ENCODE results near the gene IKBKG.
"Not testable (repeated sequence)": the region's sequence is repeated elsewhere in the genome, so short reads cannot be mapped to it uniquely, and the experiment has no call there.

IKBKG gene

DNA sequence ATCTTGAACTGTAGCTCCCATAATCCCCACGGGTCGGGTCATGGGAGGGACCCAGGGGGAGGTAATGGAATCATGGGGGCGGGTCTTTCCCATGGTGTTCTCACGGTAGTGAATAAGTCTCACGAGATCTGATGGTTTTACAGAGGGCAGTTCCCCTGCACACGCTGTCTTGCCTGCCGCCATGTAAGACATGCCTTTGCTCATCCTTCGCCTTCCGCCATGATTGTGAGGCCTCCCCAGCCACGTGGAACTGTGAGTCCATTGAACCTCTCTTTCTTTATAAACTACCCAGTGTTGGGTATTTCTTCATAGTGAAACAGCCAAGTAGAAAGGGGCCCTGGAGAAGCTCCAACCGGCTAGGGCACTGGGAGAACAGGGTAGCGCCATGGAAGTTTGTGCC, 49.8 kb downstream of the IKBKG start:
- Histone ChIP-seq H3K4me1 (ENCODE audit: control insufficient read depth, insufficient read depth, low read length) (peaks cover 8% of the 10 kb centered on the region), H3K36me3 (ENCODE audit: control insufficient read depth, insufficient read depth, low read length) (no peaks in the 10 kb centered on the region), H3K27ac (ENCODE audit: low read depth, low read length) (no peak overlapping the region), H3K27me3 (ENCODE audit: control insufficient read depth, insufficient read depth, low read length) (no peaks in the 10 kb centered on the region), H3K4me3 (ENCODE audit: low read depth, low read length) (no peak overlapping the region), H3K9ac (ENCODE audit: low read depth, low read length) (no peak overlapping the region), H3K9me3 (ENCODE audit: control insufficient read depth, insufficient read depth, low read length) (peaks cover 58% of the 10 kb centered on the region)

DNA sequence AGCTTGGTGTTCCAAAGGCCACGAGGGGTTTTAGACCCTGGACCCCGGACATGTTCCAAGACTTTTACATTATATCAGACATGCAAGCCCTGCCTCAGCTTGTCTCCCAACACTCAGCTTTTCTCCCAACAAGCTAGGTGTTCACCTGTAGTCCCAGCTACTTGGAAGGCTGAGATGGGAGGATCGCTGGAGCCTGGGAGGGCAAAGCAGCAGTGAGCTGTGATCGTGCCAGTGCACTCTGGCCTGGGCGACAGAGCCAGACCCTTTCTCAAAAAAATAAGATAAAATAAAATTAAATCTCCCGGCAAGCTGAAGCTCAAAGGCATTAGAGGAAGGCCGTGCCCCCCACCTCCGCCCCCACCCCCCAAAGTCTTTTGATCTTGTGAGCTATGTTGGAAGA, 51.2 kb downstream of the IKBKG start:
- H3K27ac ChIP-seq (ENCODE audit: low read depth, low read length) = no peak overlapping the region
- H3K4me1 ChIP-seq (ENCODE audit: control insufficient read depth, insufficient read depth, low read length) = peaks cover 8% of the 10 kb centered on the region
- no peaks in the 10 kb centered on the region for H3K27me3 ChIP-seq (ENCODE audit: control insufficient read depth, insufficient read depth, low read length)
- no peak overlapping the region for H3K4me3 ChIP-seq (ENCODE audit: low read depth, low read length)
- no peak overlapping the region for H3K9ac ChIP-seq (ENCODE audit: low read depth, low read length)
- H3K36me3 ChIP-seq (ENCODE audit: control insufficient read depth, insufficient read depth, low read length) = no peaks in the 10 kb centered on the region
- H3K9me3 ChIP-seq (ENCODE audit: control insufficient read depth, insufficient read depth, low read length) = peaks cover 59% of the 10 kb centered on the region

DNA sequence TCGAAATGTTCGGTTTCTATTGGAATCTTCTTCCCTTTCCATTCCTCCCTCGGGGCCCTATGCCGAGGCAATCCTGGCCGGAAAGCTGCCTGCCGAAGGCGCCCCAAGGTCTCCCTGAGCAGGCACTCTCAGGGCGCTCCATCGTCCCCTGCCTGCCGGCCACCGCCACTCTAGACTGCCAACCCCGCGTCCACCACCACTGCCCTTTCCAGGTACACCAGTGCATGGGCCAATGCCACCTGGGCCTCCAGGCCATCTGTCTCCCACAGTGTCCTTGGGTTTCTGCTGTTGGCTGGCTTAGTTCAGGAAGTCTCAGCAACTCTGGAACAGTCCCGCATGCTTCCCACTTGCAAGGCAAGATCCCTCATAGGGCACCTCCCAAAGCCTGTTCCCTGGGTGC, 52.1 kb downstream of the IKBKG start:
- peaks cover 54% of the 10 kb centered on the region for H3K9me3 ChIP-seq (ENCODE audit: control insufficient read depth, insufficient read depth, low read length)
- no peak overlapping the region for H3K9ac ChIP-seq (ENCODE audit: low read depth, low read length)
- no peaks in the 10 kb centered on the region for H3K36me3 ChIP-seq (ENCODE audit: control insufficient read depth, insufficient read depth, low read length)
- H3K27ac ChIP-seq (ENCODE audit: low read depth, low read length) = no peak overlapping the region
- H3K4me1 ChIP-seq (ENCODE audit: control insufficient read depth, insufficient read depth, low read length) = peaks cover 8% of the 10 kb centered on the region
- no peaks in the 10 kb centered on the region for H3K27me3 ChIP-seq (ENCODE audit: control insufficient read depth, insufficient read depth, low read length)
- H3K4me3 ChIP-seq (ENCODE audit: low read depth, low read length) = no peak overlapping the region

DNA sequence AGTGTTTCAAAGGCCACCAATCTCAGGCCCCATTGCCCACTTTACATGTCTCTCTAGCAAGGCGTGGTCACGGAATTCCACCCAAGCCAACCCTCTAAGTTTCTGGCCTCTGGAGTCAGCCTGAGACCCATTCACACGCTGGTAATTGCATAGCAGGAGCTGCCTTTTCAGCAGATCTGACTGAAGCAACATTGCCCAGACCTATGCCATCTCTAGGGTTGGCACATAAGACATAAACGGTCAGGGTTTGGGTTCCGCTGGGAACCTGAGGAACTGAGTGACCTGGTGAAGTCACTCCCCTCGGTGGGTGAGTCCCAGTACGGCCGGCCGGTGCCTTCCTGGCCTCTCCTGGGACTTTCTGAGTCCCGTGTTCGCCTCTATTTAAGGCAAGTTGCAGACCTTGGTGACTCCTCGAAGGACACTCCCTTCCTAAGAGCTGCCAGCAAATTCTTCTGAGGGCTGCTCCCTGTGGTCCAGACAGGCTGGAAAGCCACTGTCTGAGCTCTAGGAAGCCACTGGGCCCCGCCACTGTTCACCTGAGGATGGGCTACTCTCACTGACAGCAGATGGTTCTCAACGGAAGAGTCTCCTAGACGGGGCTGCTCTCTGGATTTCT, 53.4 kb downstream of the IKBKG start:
- Histone ChIP-seq H3K27ac (ENCODE audit: low read depth, low read length) (no peak overlapping the region), H3K9ac (ENCODE audit: low read depth, low read length) (no peak overlapping the region), H3K36me3 (ENCODE audit: control insufficient read depth, insufficient read depth, low read length) (no peaks in the 10 kb centered on the region), H3K9me3 (ENCODE audit: control insufficient read depth, insufficient read depth, low read length) (peaks cover 49% of the 10 kb centered on the region), H3K4me3 (ENCODE audit: low read depth, low read length) (no peak overlapping the region), H3K4me1 (ENCODE audit: control insufficient read depth, insufficient read depth, low read length) (peaks cover 5% of the 10 kb centered on the region), H3K27me3 (ENCODE audit: control insufficient read depth, insufficient read depth, low read length) (no peaks in the 10 kb centered on the region)

DNA sequence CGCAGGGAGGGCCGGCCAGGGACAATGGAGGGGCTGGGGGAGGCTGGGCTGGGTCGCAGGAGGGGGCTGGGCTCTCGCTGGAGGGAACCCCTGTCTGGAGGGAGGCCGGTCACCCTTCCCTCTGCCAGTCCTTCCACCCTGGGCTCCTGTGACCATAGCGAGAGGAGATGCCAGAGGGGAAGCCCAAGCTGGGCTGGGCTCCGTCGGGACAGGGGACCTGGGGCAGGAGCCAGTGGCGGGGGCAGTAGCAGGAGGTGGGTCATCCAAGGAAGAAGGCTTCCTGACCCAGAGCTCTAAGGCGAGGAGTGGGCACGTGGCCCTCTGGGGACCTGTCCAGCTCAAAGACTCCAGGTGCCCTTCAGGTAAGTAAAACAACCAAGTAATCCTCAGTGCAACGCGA, 54.8 kb downstream of the IKBKG start:
- H3K4me3 ChIP-seq (ENCODE audit: low read depth, low read length) = no peak overlapping the region
- no peak overlapping the region for H3K27ac ChIP-seq (ENCODE audit: low read depth, low read length)
- H3K36me3 ChIP-seq (ENCODE audit: control insufficient read depth, insufficient read depth, low read length) = no peaks in the 10 kb centered on the region
- H3K9me3 ChIP-seq (ENCODE audit: control insufficient read depth, insufficient read depth, low read length) = peaks cover 53% of the 10 kb centered on the region
- H3K27me3 ChIP-seq (ENCODE audit: control insufficient read depth, insufficient read depth, low read length) = no peaks in the 10 kb centered on the region
- no peaks in the 10 kb centered on the region for H3K4me1 ChIP-seq (ENCODE audit: control insufficient read depth, insufficient read depth, low read length)
- H3K9ac ChIP-seq (ENCODE audit: low read depth, low read length) = no peak overlapping the region

DNA sequence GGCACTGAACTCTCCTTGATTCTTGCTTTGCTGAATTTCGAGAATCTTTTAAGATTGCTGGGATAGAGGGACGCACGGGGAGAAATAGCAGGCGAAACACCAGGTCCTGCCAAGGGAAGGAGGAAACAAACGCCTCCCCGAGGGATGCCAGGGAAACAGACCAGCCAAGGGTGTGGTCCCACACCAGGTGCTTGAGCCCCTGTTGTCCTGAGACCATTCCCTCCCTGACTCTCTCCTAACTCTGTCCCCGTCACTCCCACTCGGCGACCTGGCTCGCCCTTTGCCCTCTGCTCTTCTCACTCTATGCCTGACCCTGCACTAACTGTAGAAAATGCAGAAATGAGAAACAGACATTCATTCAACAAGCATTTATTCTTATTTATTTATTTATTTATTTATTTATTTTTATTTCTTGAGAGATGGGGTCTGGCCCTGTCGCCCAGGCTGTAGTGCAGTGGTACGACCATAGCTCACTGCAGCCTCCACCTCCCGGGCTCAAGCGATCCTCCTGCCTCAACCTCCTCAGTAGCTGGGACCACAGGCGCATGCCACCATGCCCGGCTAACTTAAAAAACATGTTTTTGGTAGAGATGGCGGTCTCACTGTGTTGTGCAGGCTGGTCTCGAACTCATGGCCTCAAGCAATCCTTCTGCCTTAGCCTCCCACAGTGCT, 55.5 kb downstream of the IKBKG start:
- H3K27ac ChIP-seq (ENCODE audit: low read depth, low read length) = no peak overlapping the region
- no peaks in the 10 kb centered on the region for H3K36me3 ChIP-seq (ENCODE audit: control insufficient read depth, insufficient read depth, low read length)
- H3K4me1 ChIP-seq (ENCODE audit: control insufficient read depth, insufficient read depth, low read length) = no peaks in the 10 kb centered on the region
- no peaks in the 10 kb centered on the region for H3K27me3 ChIP-seq (ENCODE audit: control insufficient read depth, insufficient read depth, low read length)
- no peak overlapping the region for H3K4me3 ChIP-seq (ENCODE audit: low read depth, low read length)
- peaks cover 47% of the 10 kb centered on the region for H3K9me3 ChIP-seq (ENCODE audit: control insufficient read depth, insufficient read depth, low read length)
- no peak overlapping the region for H3K9ac ChIP-seq (ENCODE audit: low read depth, low read length)

DNA sequence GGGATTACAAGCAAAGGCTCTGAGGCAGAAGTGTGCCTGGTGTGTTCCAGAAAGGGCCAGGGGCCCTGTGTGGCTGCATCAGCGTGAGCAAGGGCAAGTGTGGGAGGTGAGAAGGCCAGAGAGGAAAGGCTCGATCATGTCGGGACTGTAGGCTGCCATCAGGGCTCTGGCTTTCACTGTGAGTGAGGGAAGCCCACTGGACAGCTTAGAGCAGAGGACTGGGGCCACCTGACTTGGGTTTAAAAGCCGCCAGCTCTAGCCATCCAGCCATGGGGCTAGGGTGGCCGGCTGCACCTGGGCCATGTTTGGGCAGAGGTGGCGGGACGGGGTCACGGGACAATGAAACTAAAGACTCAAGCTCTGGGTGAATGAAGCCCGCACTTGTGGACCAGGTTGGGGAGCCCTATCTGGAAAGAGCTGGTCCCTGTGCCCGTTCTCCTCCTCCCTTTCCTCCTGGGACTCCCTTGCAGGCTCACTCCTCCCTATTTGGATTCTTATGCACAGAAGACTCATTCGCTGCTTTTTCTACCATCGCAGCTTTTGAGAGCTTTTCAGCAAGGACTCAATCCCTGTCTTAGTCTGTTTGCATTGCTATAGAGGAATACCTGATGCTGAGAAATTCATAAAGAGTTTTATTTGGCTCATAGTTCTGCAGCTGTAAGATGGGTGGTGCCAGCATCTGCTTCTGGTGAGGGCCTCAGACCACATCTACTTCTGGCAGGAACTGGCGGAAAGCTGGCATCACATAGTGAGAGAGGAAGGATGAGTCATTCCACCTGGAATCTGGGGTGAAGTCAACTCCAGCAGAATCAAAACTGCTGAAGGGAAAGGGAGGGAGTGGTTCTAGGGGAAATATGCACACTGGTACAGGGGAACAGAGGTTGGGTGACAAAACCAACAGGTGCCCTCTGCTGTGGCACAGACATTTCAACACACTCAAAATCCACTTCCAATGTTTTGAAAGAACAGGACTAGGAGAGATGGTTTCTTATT, 56.3 kb downstream of the IKBKG start:
- no peak overlapping the region for H3K4me3 ChIP-seq (ENCODE audit: low read depth, low read length)
- no peaks in the 10 kb centered on the region for H3K36me3 ChIP-seq (ENCODE audit: control insufficient read depth, insufficient read depth, low read length)
- H3K4me1 ChIP-seq (ENCODE audit: control insufficient read depth, insufficient read depth, low read length) = no peaks in the 10 kb centered on the region
- no peak overlapping the region for H3K9ac ChIP-seq (ENCODE audit: low read depth, low read length)
- H3K9me3 ChIP-seq (ENCODE audit: control insufficient read depth, insufficient read depth, low read length) = peaks cover 44% of the 10 kb centered on the region
- no peaks in the 10 kb centered on the region for H3K27me3 ChIP-seq (ENCODE audit: control insufficient read depth, insufficient read depth, low read length)
- H3K27ac ChIP-seq (ENCODE audit: low read depth, low read length) = no peak overlapping the region

DNA sequence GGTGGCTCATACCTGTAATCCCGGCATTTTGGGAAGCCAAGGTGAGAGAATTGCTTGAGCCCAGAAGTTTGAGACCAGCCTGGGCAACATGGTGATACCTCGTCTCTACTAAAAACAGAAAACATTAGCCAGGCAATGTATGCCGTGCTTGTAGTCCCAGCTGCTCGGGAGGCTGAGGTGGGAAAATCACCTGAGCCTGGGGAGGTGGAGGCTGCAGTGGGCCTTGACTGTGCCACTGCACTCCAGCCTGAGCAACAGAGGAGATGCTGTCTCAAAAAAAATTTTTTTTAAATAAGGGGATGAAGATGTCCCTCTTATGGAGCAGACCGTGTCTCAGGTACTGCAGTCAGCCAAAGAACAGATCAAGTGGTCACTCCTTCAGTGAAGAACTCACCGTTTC, 58.1 kb downstream of the IKBKG start:
- H3K9ac ChIP-seq (ENCODE audit: low read depth, low read length) = no peak overlapping the region
- no peaks in the 10 kb centered on the region for H3K4me1 ChIP-seq (ENCODE audit: control insufficient read depth, insufficient read depth, low read length)
- H3K27ac ChIP-seq (ENCODE audit: low read depth, low read length) = no peak overlapping the region
- H3K27me3 ChIP-seq (ENCODE audit: control insufficient read depth, insufficient read depth, low read length) = no peaks in the 10 kb centered on the region
- no peak overlapping the region for H3K4me3 ChIP-seq (ENCODE audit: low read depth, low read length)
- H3K9me3 ChIP-seq (ENCODE audit: control insufficient read depth, insufficient read depth, low read length) = peaks cover 34% of the 10 kb centered on the region
- H3K36me3 ChIP-seq (ENCODE audit: control insufficient read depth, insufficient read depth, low read length) = no peaks in the 10 kb centered on the region

DNA sequence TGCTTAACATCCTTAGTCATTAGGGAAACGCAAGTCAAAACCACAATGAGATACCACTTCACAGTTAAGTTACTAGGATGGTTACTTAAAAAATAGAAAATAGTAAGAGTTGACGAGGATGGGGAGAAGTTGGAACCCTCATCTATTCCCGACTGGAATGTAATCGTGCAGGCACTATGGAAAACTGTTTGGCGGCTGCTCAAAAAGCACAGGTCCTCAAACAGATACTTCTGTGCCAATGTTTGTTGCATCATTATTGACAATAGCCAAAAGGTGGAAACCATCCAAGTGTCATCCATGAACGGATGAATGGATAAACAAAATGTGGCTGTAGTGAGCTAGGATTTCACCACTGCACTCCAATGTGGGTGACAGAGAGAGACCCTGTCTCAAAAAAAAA, 60.0 kb downstream of the IKBKG start:
- H3K9me3 ChIP-seq (ENCODE audit: control insufficient read depth, insufficient read depth, low read length) = peaks cover 36% of the 10 kb centered on the region
- H3K27ac ChIP-seq (ENCODE audit: low read depth, low read length) = no peak overlapping the region
- no peaks in the 10 kb centered on the region for H3K4me1 ChIP-seq (ENCODE audit: control insufficient read depth, insufficient read depth, low read length)
- H3K27me3 ChIP-seq (ENCODE audit: control insufficient read depth, insufficient read depth, low read length) = no peaks in the 10 kb centered on the region
- H3K4me3 ChIP-seq (ENCODE audit: low read depth, low read length) = no peak overlapping the region
- no peaks in the 10 kb centered on the region for H3K36me3 ChIP-seq (ENCODE audit: control insufficient read depth, insufficient read depth, low read length)
- H3K9ac ChIP-seq (ENCODE audit: low read depth, low read length) = no peak overlapping the region

DNA sequence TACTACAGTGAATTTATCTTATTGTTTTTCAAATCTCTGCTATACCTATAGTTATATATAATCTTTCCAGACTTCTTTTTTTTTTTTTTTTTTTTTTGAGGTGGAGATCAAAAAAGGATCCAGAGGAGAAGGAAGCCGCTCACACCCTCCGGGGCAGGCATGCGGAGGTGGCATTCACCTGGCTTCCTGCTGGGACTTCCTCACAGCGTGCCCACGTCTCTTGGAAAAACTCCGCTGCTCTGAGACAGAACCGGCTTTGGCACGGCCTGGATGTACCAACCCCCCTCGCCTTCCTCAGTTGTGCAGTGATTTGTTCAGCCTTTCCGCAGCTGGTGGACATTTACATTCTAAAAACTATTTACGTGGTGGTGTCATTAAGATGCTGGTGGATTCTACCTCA, 60.6 kb downstream of the IKBKG start:
- H3K9me3 ChIP-seq (ENCODE audit: control insufficient read depth, insufficient read depth, low read length) = peaks cover 30% of the 10 kb centered on the region
- H3K27me3 ChIP-seq (ENCODE audit: control insufficient read depth, insufficient read depth, low read length); H3K9ac ChIP-seq (ENCODE audit: low read depth, low read length); H3K36me3 ChIP-seq (ENCODE audit: control insufficient read depth, insufficient read depth, low read length); H3K27ac ChIP-seq (ENCODE audit: low read depth, low read length); H3K4me1 ChIP-seq (ENCODE audit: control insufficient read depth, insufficient read depth, low read length); H3K4me3 ChIP-seq (ENCODE audit: low read depth, low read length): not testable (repeated sequence)

DNA sequence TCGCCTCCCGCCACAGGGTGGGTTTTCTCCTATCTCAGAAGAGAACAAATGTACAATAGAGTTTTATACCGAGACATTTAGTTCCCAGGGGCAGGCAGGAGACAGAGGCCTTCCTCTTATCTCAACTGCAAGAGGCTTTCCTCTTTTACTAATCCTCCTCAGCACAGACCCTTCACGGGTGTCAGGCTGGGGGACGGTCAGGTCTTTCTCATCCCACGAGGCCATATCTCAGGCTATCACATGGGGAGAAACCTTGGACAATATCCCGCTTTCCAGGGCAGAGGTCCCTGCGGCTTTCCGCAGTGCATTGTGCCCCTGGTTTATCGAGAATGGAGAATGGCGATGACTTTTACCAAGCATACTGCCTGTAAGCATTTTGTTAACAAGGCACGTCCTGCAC, 61.4 kb downstream of the IKBKG start:
- H3K36me3 ChIP-seq (ENCODE audit: control insufficient read depth, insufficient read depth, low read length); H3K4me1 ChIP-seq (ENCODE audit: control insufficient read depth, insufficient read depth, low read length); H3K9ac ChIP-seq (ENCODE audit: low read depth, low read length); H3K4me3 ChIP-seq (ENCODE audit: low read depth, low read length); H3K27me3 ChIP-seq (ENCODE audit: control insufficient read depth, insufficient read depth, low read length); H3K27ac ChIP-seq (ENCODE audit: low read depth, low read length): not testable (repeated sequence)
- peaks cover 23% of the 10 kb centered on the region for H3K9me3 ChIP-seq (ENCODE audit: control insufficient read depth, insufficient read depth, low read length)

Data from HUES48 (cell line).